HG03095 (cell line): ENCODE measurements around the gene CHMP4B.
A peak's percentile ranks its signal among the peaks of the same experiment; 100 is the strongest.

Source experiments
- ATAC-seq: cut with Tn5 transposase; IDR thresholded peaks from one replicate; pipeline ENCODE4 v1.9.1; 2021; ENCODE audit warnings: moderate library complexity; ENCODE audit not compliant: unreplicated experiment

The CHMP4B gene

GRCh38 chr20:33837096-33837830 is 26.1 kb downstream of the CHMP4B start:
- ATAC-seq = no peak

DNA sequence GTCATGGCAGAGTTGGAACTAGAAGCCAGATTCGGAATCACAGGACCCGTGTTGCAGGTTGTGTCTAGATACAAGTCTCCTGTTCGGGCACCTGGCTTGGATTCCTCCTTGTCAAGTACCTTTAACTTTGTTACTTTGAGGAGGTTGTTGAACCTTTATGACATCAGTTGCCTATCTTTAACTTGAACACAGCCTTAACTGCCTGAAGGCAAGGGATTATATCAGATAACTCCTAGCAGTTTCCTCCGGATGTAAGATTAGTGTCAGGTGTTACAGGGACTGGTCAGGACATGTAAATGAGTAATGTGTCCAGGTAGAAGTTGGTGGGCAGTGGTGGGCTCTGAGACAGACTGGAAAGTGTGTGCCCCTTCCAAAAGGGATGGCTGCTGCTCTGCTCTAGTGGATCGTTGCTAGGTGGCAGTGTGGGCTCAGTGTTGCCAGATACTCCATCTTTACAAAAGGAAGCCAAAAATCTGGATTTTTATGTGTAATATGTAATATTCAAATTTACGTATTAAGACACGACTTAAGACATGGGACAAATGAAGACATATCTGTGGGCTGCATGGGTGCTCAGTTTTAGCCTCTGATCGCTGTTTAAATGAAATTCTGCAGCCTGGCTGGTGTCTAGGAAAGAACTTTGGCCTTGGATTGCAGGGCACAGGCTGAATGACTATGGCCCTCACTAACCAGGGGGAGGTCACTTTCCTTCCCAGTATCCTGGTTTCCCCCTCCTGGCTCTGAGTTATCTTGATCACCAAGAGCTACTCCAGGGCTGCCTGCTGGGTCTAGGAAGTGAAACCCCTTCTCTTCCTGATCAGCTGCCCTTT is 27.1 kb downstream of the CHMP4B start:
- ATAC-seq = no peak

GRCh38 chr20:33839591-33839990 is 28.4 kb downstream of the CHMP4B start:
- ATAC-seq = no peak

- no peak for ATAC-seq
Measured at GRCh38 chr20:33840160-33840559, 29.0 kb downstream of the CHMP4B start.

- no peak for ATAC-seq
Measured at GRCh38 chr20:33840759-33841435, 29.7 kb downstream of the CHMP4B start.

DNA sequence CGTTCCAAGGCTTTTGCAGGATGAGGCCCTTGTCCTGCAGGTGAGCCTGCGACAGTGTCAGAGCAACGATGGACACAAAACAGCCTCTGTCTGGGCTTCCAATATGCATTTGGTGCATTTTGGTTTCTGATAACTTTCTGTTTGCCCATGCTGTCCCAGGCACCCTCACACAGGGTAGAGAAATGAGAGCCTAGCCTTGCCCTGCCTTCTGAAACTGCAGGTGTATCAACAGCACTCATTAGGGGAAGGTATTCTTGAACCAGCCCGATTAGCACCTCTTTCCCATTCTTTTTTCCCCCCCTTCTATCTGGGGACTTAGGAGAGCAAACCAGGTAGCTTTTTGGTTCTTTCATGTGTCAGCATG is 30.3 kb downstream of the CHMP4B start:
- ATAC-seq = no peak

DNA sequence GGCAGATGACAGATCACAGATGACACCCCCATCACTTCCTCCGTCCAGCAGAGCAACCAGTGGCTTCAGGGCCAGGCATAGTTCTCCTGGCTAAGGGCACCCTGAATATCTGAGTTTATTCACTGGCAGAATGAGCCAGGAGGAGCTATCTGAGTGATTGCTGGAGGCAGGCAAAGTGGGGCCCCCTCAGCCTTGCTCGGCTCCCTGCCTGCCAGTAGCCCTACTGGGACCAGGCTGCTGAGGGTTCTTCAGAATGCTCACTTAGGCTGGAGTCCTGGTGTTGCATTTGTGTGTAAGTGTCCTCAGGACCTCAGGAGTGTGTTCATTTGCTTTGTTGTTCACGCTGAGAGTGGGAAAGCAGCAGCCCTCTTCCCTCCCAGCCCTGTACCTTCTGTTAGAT is 31.2 kb downstream of the CHMP4B start:
- ATAC-seq = no peak

DNA sequence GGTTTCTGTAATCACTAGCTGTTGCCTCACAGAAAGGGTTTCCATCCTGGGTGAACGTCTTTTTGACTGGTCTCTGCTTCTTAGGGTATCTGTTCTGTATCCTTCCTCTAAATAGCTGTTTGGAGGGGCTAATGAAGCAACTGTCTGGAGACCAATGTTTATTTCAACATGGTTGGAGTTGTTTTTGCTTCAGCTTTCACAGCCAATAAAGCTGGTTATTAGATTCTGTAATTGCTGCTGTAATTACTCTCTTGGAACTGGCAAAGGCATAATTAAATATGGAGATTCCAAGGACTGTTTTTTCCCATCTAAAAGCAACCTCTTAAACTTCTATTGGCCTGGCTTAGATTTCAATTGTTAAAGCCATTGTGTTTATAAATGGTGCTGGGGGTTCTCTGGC is 31.9 kb downstream of the CHMP4B start:
- ATAC-seq = no peak

- peak; percentile 69 for ATAC-seq
Measured at GRCh38 chr20:33843854-33844253, 32.7 kb downstream of the CHMP4B start.

GRCh38 chr20:33846291-33846935 is 35.3 kb downstream of the CHMP4B start:
- no peak for ATAC-seq

GRCh38 chr20:33847006-33847405 is 35.9 kb downstream of the CHMP4B start:
- no peak for ATAC-seq

DNA sequence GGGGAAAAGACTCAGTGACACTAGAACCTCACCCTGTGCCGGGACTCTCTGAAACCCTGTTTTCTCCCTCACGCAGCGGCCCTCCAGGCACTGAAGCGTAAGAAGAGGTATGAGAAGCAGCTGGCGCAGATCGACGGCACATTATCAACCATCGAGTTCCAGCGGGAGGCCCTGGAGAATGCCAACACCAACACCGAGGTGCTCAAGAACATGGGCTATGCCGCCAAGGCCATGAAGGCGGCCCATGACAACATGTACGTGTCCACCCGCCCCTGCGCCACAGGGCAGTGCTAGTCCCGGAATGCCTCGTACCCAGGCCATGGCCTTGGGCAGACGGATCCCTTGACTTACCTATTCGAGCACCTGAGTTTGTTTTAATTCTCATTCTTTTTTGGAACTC is 37.2 kb downstream of the CHMP4B start:
- ATAC-seq = no peak

DNA sequence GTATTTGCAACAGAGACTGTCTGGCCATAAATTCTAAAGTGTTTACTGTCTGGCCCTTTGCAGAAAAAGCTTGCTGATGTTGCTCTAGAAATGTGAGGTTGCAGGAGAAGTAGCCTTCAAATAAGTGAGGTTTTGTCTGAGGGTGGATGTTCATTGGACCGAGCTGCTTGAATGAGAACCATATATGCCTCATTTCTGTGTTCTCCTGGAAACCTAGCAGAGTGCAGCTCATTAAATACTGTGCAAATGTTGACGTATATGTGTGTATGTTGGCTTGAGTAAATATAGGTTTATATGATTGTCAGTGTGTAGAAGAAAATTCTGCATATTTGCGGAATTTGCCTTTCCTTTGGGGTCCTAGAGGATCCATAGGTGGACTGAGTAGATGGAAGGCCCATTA is 39.0 kb downstream of the CHMP4B start:
- ATAC-seq = no peak

GRCh38 chr20:33851842-33852466 is 40.8 kb downstream of the CHMP4B start:
- no peak for ATAC-seq

GRCh38 chr20:33852626-33853506 is 41.7 kb downstream of the CHMP4B start:
- no peak for ATAC-seq

DNA sequence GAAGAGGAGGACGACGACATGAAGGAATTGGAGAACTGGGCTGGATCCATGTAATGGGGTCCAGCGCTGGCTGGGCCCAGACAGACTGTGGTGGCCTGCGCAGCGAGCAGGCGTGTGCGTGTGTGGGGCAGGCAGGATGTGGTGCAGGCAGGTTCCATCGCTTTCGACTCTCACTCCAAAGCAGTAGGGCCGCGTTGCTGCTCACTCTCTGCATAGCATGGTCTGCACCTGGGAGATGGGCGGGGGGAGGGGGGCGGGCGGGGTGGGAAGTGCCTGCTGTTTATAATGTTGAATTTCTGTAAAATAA is 42.3 kb downstream of the CHMP4B start:
- ATAC-seq = no peak

DNA sequence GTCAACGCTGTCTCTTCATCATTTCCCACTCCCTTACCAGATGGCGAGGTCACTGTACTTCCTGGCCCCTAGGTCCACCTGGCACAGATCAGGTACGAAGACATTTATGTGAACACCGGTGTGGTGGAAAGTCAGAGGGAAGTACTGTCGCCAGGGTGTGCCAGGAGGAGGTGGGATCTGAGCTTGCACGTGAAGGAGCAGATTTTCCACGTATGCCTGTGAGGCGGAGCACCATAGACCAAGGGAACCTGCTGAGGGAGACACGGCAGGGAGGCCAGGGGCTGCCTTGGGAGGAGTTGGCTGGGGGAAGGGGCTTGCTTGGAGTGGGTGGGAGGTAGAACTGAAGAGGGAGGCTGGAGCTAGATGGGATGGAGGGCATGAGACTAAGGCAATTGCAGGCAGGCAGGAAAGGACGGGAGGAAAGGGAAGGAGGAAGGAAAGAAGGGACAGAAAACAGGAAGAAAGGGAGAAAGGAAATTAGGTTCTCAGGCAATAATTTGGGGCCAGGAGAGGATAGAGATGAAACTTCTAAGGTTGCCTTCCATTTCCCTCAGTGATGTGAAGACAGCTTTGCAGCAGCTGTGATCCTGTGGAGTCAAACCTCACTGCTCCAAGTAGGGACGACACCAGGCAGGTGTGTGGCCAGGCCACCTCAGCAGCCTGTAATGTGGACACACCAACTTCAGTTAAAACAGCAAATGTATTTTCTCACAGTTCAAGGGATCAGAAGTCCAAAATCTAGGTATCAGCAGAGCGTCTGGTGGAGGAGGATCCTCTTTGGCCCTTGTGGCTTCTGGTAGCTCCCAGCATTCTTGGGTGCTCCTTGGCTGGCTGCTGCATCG is 46.8 kb downstream of the CHMP4B start:
- no peak for ATAC-seq

- ATAC-seq = no peak
Measured at GRCh38 chr20:33858666-33859065, 47.5 kb downstream of the CHMP4B start.

DNA sequence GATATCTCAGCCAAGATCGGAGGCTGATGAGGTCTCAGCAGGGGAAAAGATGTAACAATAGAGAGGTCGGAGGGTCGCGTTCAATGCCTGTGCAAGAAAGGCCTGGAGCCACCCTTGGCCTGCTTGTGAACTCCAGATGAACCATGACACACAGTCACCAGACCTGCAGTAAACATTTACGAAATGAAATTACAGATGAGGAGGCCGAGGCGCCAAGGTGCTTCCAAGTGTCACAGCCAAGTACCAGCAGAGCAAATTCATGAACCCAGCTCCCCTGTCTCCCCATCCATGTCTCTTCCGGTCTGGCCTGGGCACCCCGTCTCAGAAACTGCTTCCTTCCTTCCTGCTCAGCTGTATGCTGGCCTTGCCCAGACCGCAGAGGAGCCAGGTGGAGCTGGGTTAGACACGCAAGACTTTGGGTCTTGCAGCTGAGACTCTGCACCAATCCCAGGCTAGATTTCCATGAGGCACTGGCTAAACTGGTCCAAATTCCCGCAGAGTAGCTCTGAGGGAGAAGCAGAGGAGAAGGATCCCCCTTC is 48.1 kb downstream of the CHMP4B start:
- ATAC-seq = no peak
